Keratinocyte (primary cell): ENCODE results near the gene NLRP6. TPM values are rescaled to one million over a fixed set of nuclear protein-coding genes. Genes with fewer than 3 reads are reported as not detected.

Source experiments
- DNase-seq: peaks from one replicate; pipeline ENCODE4 v3.0.0-alpha.2; 2011; ENCODE audit warnings: low read depth, missing footprints, low spot score
- FAIRE-seq: peaks from 2 replicates; lab custom pipeline; 2011; peaks lifted over from hg19 to GRCh38; lab: Jason Lieb, UNC
- H2AFZ ChIP-seq: 2 replicates; pipeline ENCODE4 v1.6.0; 2012; ENCODE audit warnings: low read length, control low read depth, inconsistent platforms; ENCODE audit not compliant: control insufficient read depth
- H3K27ac ChIP-seq: 2 replicates; pipeline ENCODE4 v1.5.1; 2011; ENCODE audit warnings: low read length; ENCODE audit not compliant: control insufficient read depth, insufficient read depth
- H3K27me3 ChIP-seq: 3 replicates; pipeline ENCODE4 v1.6.0; 2011; ENCODE audit warnings: low read length; ENCODE audit not compliant: control insufficient read depth, insufficient read depth; ENCODE audit errors: extremely low read depth
- H3K36me3 ChIP-seq, 2 experiments: 2 replicates in 1 of 2; 3 replicates in 1 of 2; pipeline ENCODE4 v1.5.1; 2011; ENCODE audit warnings: low read length in 2 of 2, mild to moderate bottlenecking in 1 of 2; ENCODE audit not compliant: control insufficient read depth in 2 of 2, insufficient read depth in 2 of 2; ENCODE audit errors: extremely low read depth in 1 of 2
- H3K4me1 ChIP-seq: 3 replicates; pipeline ENCODE4 v1.5.1; 2011; ENCODE audit warnings: low read length; ENCODE audit not compliant: control insufficient read depth, insufficient read depth; ENCODE audit errors: extremely low read depth
- H3K4me2 ChIP-seq: 3 replicates; pipeline ENCODE4 v1.6.0; 2011; ENCODE audit warnings: low read depth, low read length; ENCODE audit not compliant: control insufficient read depth, insufficient read depth; ENCODE audit errors: extremely low read depth
- H3K4me3 ChIP-seq, 3 experiments: fragments of 200-600 bp in 1 of 3; sonication (generic) in 1 of 3; 2 replicates in 2 of 3; 3 replicates in 1 of 3; pipeline ENCODE4 v1.5.1; 2011 to 2016; ENCODE audit warnings: low read length in 3 of 3, mild to moderate bottlenecking in 3 of 3, control low read depth in 2 of 3, inconsistent platforms in 1 of 3, low read depth in 1 of 3, mixed read lengths in 1 of 3, mixed run types in 1 of 3, moderate library complexity in 1 of 3; ENCODE audit not compliant: control insufficient read depth in 2 of 3, insufficient read depth in 2 of 3; ENCODE audit errors: extremely low read depth in 1 of 3
- H3K79me2 ChIP-seq: 2 replicates; pipeline ENCODE4 v1.6.0; 2012; ENCODE audit warnings: low read length; ENCODE audit not compliant: control insufficient read depth, insufficient read depth
- H3K9ac ChIP-seq: 3 replicates; pipeline ENCODE4 v1.6.0; 2011; ENCODE audit warnings: low read length; ENCODE audit not compliant: control insufficient read depth, insufficient read depth; ENCODE audit errors: extremely low read depth
- H3K9me1 ChIP-seq: 3 replicates; pipeline ENCODE4 v1.6.0; 2011; ENCODE audit warnings: low read length; ENCODE audit not compliant: control insufficient read depth, insufficient read depth; ENCODE audit errors: extremely low read depth
- H3K9me3 ChIP-seq: 2 replicates; pipeline ENCODE4 v1.5.1; 2012; ENCODE audit warnings: low read depth, low read length; ENCODE audit not compliant: control insufficient read depth
- H4K20me1 ChIP-seq: 3 replicates; pipeline ENCODE4 v1.6.0; 2011; ENCODE audit warnings: low read length; ENCODE audit not compliant: control insufficient read depth, insufficient read depth; ENCODE audit errors: extremely low read depth
- CTCF ChIP-seq, 3 experiments: IDR thresholded peaks in 1 of 3; conservative IDR thresholded peaks in 1 of 3; optimal IDR thresholded peaks in 1 of 3; 2 replicates in 2 of 3; 3 replicates in 1 of 3; pipeline versions ENCODE3 to v1.5.1; 2011; ENCODE audit warnings: low read length in 3 of 3, mild to moderate bottlenecking in 3 of 3, moderate library complexity in 2 of 3, control low read depth in 1 of 3, inconsistent platforms in 1 of 3; ENCODE audit not compliant: insufficient read depth in 2 of 3; ENCODE audit errors: extremely low read depth in 1 of 3
- EZH2 ChIP-seq: IDR thresholded peaks from one replicate; pipeline ENCODE4 v1.6.1; 2012; ENCODE audit warnings: inconsistent platforms, mild to moderate bottlenecking, low read length, moderate library complexity
- dilution Hi-C: fragments of 300-500 bp; cut with MboI; formaldehyde crosslinking; loops from one replicate; pipeline ENCODE4 v1.7.0; 2020; ENCODE audit warnings: low sequenced_read_pairs; ENCODE audit not compliant: extremely low pct_ligation_motif_present
- polyA plus RNA-seq, 5 experiments: library from polyadenylated mRNA; depleted of rRNA in 3 of 5; stranded (reverse) in 3 of 5; stranded (forward) in 1 of 5; unstranded in 1 of 5; fragments of >200 nt; gene quantifications; 1 replicate in 1 of 5; 2 replicates in 3 of 5; 3 replicates in 1 of 5; pipeline versions ENCODE4 v1.2.1 to v1.2.3, GENCODE V29; 2011 to 2012; ENCODE audit warnings: missing spikeins in 2 of 5, low read depth in 1 of 5, low replicate concordance in 1 of 5

The NLRP6 gene
- polyA plus RNA-seq, 1 donor (not counting 4 experiments of a cell fraction or from before 2014, with no cell fraction given): not detected

- Histone ChIP-seq H3K4me2 (peak overlapping the region; percentile 85), H3K27me3 (peaks cover 30% of the 10 kb centered on the region), H3K9me1 (no peaks in the 10 kb centered on the region), H4K20me1 (no peaks in the 10 kb centered on the region), H3K4me3 (peak overlapping the region; percentile 50 to 66 (median 57)), H3K27ac (no peak overlapping the region), H3K9ac (peak overlapping the region; percentile 56), H3K4me1 (peaks cover 38% of the 10 kb centered on the region), H2AFZ (no peak overlapping the region), H3K79me2 (peaks cover 21% of the 10 kb centered on the region), H3K36me3 (peaks cover 0 to 5% of the 10 kb centered on the region in 2 experiments), H3K9me3 (no peaks in the 10 kb centered on the region)
- TF ChIP-seq EZH2 (no peak), CTCF (optimal IDR thresholded peaks at IDR 0.05 in 1 of 3, IDR thresholded peaks at IDR 0.05 in 1 of 3, conservative IDR thresholded peaks at IDR 0.05 in 1 of 3; ENCODE audit: extremely low read depth in 1 of 3, insufficient read depth in 2 of 3, low read length in 3 of 3) (no peak)
- no peak for DNase-seq
- FAIRE-seq: no peak
- dilution Hi-C loops: no loop called here
Observed at GRCh38 chr11:315051-315481, 36.9 kb downstream of the NLRP6 start.

DNA sequence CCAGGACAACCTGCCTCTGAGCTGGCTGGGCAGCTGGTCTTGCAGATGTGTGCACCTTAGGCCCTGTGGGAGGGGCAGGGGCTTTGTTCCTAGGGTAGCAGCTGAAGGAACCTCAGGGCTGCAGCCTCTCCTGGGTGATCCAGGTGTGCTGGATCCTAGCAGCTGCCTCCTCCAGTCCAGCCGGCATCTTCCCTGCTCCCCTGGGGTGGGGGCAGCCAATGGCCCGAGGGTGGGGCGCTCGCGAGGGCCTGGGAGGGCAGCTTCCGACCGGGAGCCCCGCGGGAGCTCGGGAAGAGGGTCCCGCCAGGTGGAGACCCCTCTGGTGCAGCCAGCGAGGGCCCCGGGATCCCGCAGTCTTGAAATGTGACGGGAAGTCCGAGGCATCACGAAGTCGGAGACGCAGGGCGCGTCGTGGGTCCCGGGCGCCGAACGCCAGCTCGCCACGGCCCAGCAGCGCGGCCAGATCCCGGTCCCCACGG is 37.3 kb downstream of the NLRP6 start:
- H3K4me1 ChIP-seq: peaks cover 37% of the 10 kb centered on the region
- peaks cover 26% of the 10 kb centered on the region for H3K79me2 ChIP-seq
- peak overlapping the region; percentile 85 for H3K4me2 ChIP-seq
- no peaks in the 10 kb centered on the region for H4K20me1 ChIP-seq
- H3K27ac ChIP-seq: no peak overlapping the region
- peaks cover 30% of the 10 kb centered on the region for H3K27me3 ChIP-seq
- DNase-seq: no peak
- TF ChIP-seq CTCF (optimal IDR thresholded peaks at IDR 0.05 in 1 of 3, IDR thresholded peaks at IDR 0.05 in 1 of 3, conservative IDR thresholded peaks at IDR 0.05 in 1 of 3; ENCODE audit: extremely low read depth in 1 of 3, insufficient read depth in 2 of 3, low read length in 3 of 3) (no peak), EZH2 (no peak)
- no peaks in the 10 kb centered on the region for H3K9me3 ChIP-seq
- no peak for FAIRE-seq
- H3K9ac ChIP-seq: peak overlapping the region; percentile 56
- H2AFZ ChIP-seq: no peak overlapping the region
- dilution Hi-C loops: no loop called here
- peak overlapping the region; percentile 50 to 66 (median 57) for H3K4me3 ChIP-seq
- no peaks in the 10 kb centered on the region for H3K9me1 ChIP-seq
- H3K36me3 ChIP-seq: peaks cover 0 to 5% of the 10 kb centered on the region in 2 experiments
